CD4-positive, CD25-positive, alpha-beta regulatory T cell (primary cell): Measurements from ENCODE around the gene C11orf65. TPM values are rescaled to one million over a fixed set of nuclear protein-coding genes. Genes with fewer than 3 reads are reported as not detected.

Experiments
- polyA plus RNA-seq, 4 donors: library from polyadenylated mRNA; unstranded; fragments of 300-500 nt; fragmentation: Illumina TruSeq; gene quantifications; one replicate each; pipeline ENCODE4 v1.2.3, GENCODE V29; 2021
- total RNA-seq: library from RNA; stranded (reverse); gene quantifications from one replicate; pipeline ENCODE4 v1.2.3, GENCODE V29; 2022

Gene C11orf65
- total and polyA plus RNA-seq, 5 donors from 2014 or later, result 0.37 to 1.4 (median 0.56) TPM

Other genes starting within 250 kb of the C11orf65 start
- 36.5 TPM for gene NPAT, start 244.9 kb downstream of the C11orf65 start, total RNA-seq
- 10 to 100 TPM; 25.5 to 36.3 (median 29.9) TPM for gene NPAT, start 244.9 kb downstream of the C11orf65 start, polyA plus RNA-seq
- gene ATM, start 244.5 kb downstream of the C11orf65 start, total RNA-seq, result 194 TPM
- 10 to 100 TPM; 30.4 to 55.4 (median 49.3) TPM for gene ATM, start 244.5 kb downstream of the C11orf65 start, polyA plus RNA-seq
- gene POGLUT3, start 30.9 kb upstream of the C11orf65 start, total RNA-seq, result 6.3 TPM
- 10 to 100 TPM in 1 of 4 donors, 1 to 10 TPM in 3; 5.9 to 15.2 (median 6.2) TPM for gene POGLUT3, start 30.9 kb upstream of the C11orf65 start, polyA plus RNA-seq
- 1.8 TPM for gene EXPH5, start 126.2 kb upstream of the C11orf65 start, total RNA-seq
- under 1 TPM; 0.23 to 0.96 (median 0.66) TPM for gene EXPH5, start 126.2 kb upstream of the C11orf65 start, polyA plus RNA-seq
- gene DDX10, start 197.5 kb upstream of the C11orf65 start, total RNA-seq, result 23.3 TPM
- gene DDX10, start 197.5 kb upstream of the C11orf65 start, polyA plus RNA-seq, result 10 to 100 TPM; 10.5 to 15.1 (median 13.7) TPM